Stomach (tissue), 9 donors: ENCODE results near the gene HIGD1B. TPM values are rescaled to one million over a fixed set of nuclear protein-coding genes. Genes with fewer than 3 reads are reported as not detected.
A peak's percentile ranks its signal among the peaks of the same experiment; 100 is the strongest.

Experiments
- DNase-seq, 2 donors: peaks; one replicate each; pipeline versions ENCODE4 v3.0.0 to v3.0.0-alpha.2; 2013 to 2019
- H3K27ac ChIP-seq, 5 donors: fragments of 200-600 bp in 4 of 5; sonication (generic) in 4 of 5; one replicate each; pipeline ENCODE4 v1.5.1; 2013 to 2019; ENCODE audit warnings: mild to moderate bottlenecking in 1 of 5, moderate library complexity in 1 of 5
- H3K27me3 ChIP-seq, 3 donors: fragments of 200-600 bp; sonication (generic); one replicate each; pipeline ENCODE4 v1.5.1; 2017 to 2019; ENCODE audit warnings: mixed run types in 1 of 3
- H3K36me3 ChIP-seq, 4 donors: fragments of 200-600 bp; sonication (generic); 1 replicate in 3 of 4; 2 replicates in 1 of 4; pipeline ENCODE4 v1.5.1; 2016 to 2019
- H3K4me1 ChIP-seq, 4 donors: fragments of 200-600 bp; sonication (generic); one replicate each; pipeline ENCODE4 v1.5.1; 2016 to 2019
- H3K4me3 ChIP-seq, 4 donors: fragments of 200-600 bp; sonication (generic) in 3 of 4; one replicate each; pipeline ENCODE4 v1.5.1; 2016 to 2019; ENCODE audit warnings: mild to moderate bottlenecking in 1 of 4
- H3K9me3 ChIP-seq, 4 donors: fragments of 200-600 bp; sonication (generic); one replicate each; pipeline ENCODE4 v1.5.1; 2016 to 2019
- EP300 ChIP-seq: sonication (generic); formaldehyde crosslinking; IDR thresholded peaks from one replicate; pipeline ENCODE4 v1.6.1; 2017; ENCODE audit warnings: antibody characterized with exemption
- POLR2A ChIP-seq, 4 donors: fragments of 450-650 bp; IDR thresholded peaks; one replicate each; pipeline ENCODE4 v1.6.1; 2016; ENCODE audit warnings: antibody characterized with exemption in 4 of 4, control low read depth in 2 of 4, mild to moderate bottlenecking in 1 of 4, moderate library complexity in 1 of 4
- POLR2AphosphoS5 ChIP-seq, 3 donors: sonication (generic); formaldehyde crosslinking; IDR thresholded peaks; one replicate each; pipeline ENCODE4 v1.6.1; 2016; ENCODE audit warnings: antibody characterized with exemption in 3 of 3
- WGBS, 5 donors: extraction: QIAGEN DNeasy Blood & Tissue Kit in 3 of 5; methylation state at CpG; one replicate each; pipeline versions ENCODE4 v1.1.5 to v1.1.7; 2013 to 2018; 5-methylcytosine and 5-hydroxymethylcytosine counted together
- intact Hi-C: fragments of 100-400 bp; cut with DNase I; formaldehyde crosslinking; loops from one replicate; pipeline ENCODE4 v1.15.1; 2023; ENCODE audit warnings: low total_unique reads
- polyA plus RNA-seq, 3 donors: library from polyadenylated mRNA; stranded (reverse); fragments of 200-250 nt; gene quantifications; one replicate each; pipeline ENCODE4 v1.2.3, GENCODE V29; 2013
- total RNA-seq, 5 donors: library from RNA; depleted of rRNA; stranded (reverse); fragments of >200 nt; gene quantifications; one replicate each; pipeline versions ENCODE4 v1.1.0 to v1.2.3, GENCODE V29; 2014 to 2016
- TF ChIP-seq, protein P1 (sequence below), 7 experiments: fragments of 450-650 bp in 4 of 7; fragments of 200-600 bp in 3 of 7; sonication (generic) in 3 of 7; IDR thresholded peaks; one replicate each; pipeline ENCODE4 v1.5.1; 2016 to 2019; ENCODE audit warnings: antibody characterized with exemption in 7 of 7, control low read depth in 2 of 7, mild to moderate bottlenecking in 1 of 7
- donor health status: healthy with polysubstance abuse.
- donor health status: Bipolar disorder and iron deficiency.
- donor health status: healthy.

HIGD1B gene
- total and polyA plus RNA-seq, 8 donors = 0.92 to 5.4 (median 2.3) TPM; not detected in 4

DNA sequence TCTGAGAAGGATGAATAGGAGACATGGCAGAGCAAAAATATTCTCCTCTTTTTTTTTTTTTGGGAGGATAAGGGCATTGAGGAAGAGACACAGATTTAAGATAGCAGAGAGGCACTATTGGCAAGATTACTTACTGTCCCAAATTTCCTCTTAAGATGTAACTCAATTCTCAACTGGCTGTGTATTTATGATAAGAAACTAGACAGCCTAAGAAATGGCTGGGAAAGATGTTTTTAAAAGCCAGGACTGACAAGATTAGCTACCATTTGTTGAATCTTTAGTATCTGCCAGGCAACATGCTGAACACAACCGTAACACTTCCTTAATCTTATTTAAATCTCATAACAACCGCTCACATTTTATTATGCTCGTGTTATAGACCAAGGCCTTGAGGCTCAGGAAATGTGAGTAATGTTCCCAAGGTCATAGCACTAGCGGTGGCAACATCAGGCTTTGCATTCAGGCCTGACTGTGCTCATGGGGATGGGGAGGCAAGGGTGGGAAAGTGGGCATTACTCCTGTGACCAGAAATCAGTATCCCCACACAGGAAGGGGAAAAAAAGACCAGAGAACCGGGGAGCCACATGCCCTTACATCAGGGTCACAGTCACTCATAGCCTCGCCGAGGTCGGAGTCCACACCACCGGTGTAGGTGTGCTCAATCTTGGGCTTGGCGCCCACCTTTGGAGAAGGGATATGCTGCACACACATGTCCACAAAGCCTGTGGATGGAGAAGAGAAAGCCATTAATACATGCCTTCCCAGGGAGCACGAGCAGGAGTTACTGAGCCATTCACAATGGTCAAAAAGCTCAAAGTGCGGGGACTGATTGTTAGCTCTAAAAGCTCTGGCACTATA lies 15.6 kb downstream of the HIGD1B start:
- DNase-seq = no peak
- Histone ChIP-seq H3K4me1 (peaks cover 0 to 5% (median 0%) of the 10 kb centered on the region in 4 donors), H3K4me3 (no peak overlapping the region), H3K27me3 (no peaks in the 10 kb centered on the region), H3K9me3 (no peaks in the 10 kb centered on the region), H3K27ac (no peak overlapping the region), H3K36me3 (peaks cover 69 to 97% (median 95%) of the 10 kb centered on the region in 4 donors)
- 87 to 91% (median 89%) methylated on average over 12 of the region's 12 CpGs for WGBS, 5 donors
- intact Hi-C loops = loop anchor here (5.0 kb wide), 1 partner anchor 86 kb away; no protein-coding TSS in a partner anchor
- TF ChIP-seq POLR2AphosphoS5 (IDR thresholded peaks at IDR 0.05) (no peak), POLR2A (IDR thresholded peaks at IDR 0.05) (no peak), EP300 (no peak)
- TF ChIP-seq, protein P1, sequence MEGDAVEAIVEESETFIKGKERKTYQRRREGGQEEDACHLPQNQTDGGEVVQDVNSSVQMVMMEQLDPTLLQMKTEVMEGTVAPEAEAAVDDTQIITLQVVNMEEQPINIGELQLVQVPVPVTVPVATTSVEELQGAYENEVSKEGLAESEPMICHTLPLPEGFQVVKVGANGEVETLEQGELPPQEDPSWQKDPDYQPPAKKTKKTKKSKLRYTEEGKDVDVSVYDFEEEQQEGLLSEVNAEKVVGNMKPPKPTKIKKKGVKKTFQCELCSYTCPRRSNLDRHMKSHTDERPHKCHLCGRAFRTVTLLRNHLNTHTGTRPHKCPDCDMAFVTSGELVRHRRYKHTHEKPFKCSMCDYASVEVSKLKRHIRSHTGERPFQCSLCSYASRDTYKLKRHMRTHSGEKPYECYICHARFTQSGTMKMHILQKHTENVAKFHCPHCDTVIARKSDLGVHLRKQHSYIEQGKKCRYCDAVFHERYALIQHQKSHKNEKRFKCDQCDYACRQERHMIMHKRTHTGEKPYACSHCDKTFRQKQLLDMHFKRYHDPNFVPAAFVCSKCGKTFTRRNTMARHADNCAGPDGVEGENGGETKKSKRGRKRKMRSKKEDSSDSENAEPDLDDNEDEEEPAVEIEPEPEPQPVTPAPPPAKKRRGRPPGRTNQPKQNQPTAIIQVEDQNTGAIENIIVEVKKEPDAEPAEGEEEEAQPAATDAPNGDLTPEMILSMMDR (IDR thresholded peaks at IDR 0.05) = no peak

DNA sequence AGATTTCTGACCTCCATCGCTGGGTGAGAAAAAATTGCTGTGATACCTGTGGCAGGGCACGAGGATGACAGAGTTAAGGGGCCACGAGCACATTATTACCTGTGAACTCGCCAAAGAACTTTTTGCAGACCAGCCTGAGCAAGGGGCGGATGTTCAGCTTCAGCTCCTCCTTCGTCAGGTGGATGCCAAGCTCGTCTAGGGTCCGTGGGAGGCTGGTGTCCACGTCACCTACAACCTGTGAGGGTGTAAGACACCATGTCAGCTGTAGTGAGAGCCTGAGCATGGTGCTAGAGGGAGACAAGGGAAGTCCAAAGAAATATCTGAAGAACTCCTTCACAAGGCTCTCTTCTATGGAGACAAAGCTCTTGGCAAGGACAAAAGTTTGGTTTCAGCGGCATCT lies 17.1 kb downstream of the HIGD1B start:
- 69 to 75% (median 71%) methylated on average over 10 of the region's 10 CpGs for WGBS, 5 donors
- intact Hi-C loops = loop anchor here (5.0 kb wide), 1 partner anchor 88 kb away; no protein-coding TSS in a partner anchor
- peaks cover 0 to 5% (median 0%) of the 10 kb centered on the region in 4 donors for H3K4me1 ChIP-seq

DNA sequence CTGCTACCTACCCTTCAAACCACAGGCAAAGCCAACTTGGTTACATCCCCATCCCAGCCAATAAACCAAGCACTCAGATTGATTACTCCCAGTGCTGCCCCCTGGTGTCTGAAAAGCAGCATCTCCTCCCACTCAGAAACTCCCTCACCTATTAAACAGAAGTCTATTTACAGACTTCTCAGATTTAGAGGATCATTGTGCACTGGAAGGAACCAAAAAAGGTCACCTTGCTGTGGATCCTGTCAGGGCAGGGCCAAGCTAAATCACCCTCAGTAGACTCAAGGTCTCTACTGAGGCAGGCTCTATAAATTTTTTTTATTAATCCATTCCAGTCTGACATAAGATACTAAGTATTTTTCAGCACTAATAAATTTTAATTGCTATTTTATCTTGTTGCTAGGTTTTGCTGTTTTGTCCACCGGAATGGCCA lies 17.6 kb downstream of the HIGD1B start:
- H3K4me1 ChIP-seq = peaks cover 0 to 5% (median 0%) of the 10 kb centered on the region in 4 donors
- peak; percentile 66 to 91 for DNase-seq
- WGBS, 5 donors = 50 to 68% (median 60%) methylated on average over 1 of the region's 1 CpG
- H3K27ac ChIP-seq = peak overlapping the region in 1 of 5 donors; percentile 4
- H3K36me3 ChIP-seq = peaks cover 51 to 97% (median 95%) of the 10 kb centered on the region in 4 donors
- intact Hi-C loops = no loop called here
- no peak overlapping the region for H3K4me3 ChIP-seq
- H3K27me3 ChIP-seq = no peaks in the 10 kb centered on the region
- H3K9me3 ChIP-seq = no peaks in the 10 kb centered on the region
- TF ChIP-seq, protein P1 (IDR thresholded peaks at IDR 0.05) = peak in 5 of 7 experiments; percentile 67 to 87 (median 85)
- peak in 1 of 3 donors; percentile 33 for TF ChIP-seq POLR2AphosphoS5 (IDR thresholded peaks at IDR 0.05)
- TF ChIP-seq EP300 = no peak

More for the DNA sequence above, 17.1 kb downstream of the HIGD1B start:
- H3K27ac ChIP-seq = no peak overlapping the region
- H3K9me3 ChIP-seq = no peaks in the 10 kb centered on the region
- TF ChIP-seq EP300 = no peak
- no peaks in the 10 kb centered on the region for H3K27me3 ChIP-seq
- H3K36me3 ChIP-seq = peaks cover 55 to 97% (median 95%) of the 10 kb centered on the region in 4 donors
- H3K4me3 ChIP-seq = no peak overlapping the region
- no peak for DNase-seq

DNA sequence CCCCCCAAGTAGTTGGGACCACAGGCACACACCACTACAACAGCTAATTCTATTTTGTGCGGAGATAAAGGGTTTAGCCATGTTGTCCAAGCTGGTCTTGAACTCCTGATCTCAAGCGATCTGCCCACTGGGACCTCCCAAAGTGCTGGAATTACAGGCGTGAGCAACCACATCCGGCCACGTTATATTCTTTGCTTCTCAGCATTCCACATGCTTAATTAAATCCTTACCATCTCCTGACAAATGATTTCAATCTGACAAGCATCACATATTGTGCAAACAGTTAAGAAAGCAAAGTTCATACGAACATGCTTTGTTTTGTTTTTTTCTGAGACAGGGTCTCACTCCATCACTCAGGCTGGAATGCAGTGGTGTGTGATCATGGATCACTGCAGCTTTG lies 18.2 kb downstream of the HIGD1B start:
- Histone ChIP-seq H3K36me3 (peaks cover 44 to 97% (median 95%) of the 10 kb centered on the region in 4 donors), H3K27ac (peak overlapping the region in 1 of 5 donors; percentile 4), H3K4me3 (no peak overlapping the region), H3K27me3 (no peaks in the 10 kb centered on the region), H3K4me1 (peaks cover 0 to 5% (median 0%) of the 10 kb centered on the region in 4 donors), H3K9me3 (no peaks in the 10 kb centered on the region)
- 84 to 89% (median 87%) methylated on average over 6 of the region's 6 CpGs for WGBS, 5 donors
- intact Hi-C loops = no loop called here
- DNase-seq = no peak
- no peak for TF ChIP-seq POLR2A (IDR thresholded peaks at IDR 0.05)

DNA sequence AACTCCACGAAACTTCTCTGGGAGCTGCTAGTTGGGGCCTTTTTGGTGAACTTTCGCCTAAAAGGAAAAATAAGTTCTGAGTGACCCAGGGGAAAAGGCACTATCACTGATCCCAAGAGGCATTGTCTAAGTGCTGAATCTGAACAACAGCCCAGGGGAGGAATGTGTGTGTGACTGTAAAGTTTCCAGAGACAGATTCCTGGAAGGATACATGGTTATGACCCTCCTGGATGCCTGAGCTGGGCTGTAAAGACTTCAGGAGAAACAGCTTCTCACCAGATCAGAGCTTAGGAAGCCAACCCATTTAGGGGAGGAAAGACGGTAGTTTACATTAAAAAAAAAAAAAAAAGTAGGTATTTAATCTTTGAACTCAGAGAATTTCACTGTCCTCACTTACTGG lies 20.2 kb downstream of the HIGD1B start:
- Histone ChIP-seq H3K4me1 (peaks cover 0 to 22% (median 0%) of the 10 kb centered on the region in 4 donors), H3K4me3 (no peak overlapping the region), H3K27ac (peak overlapping the region in 1 of 5 donors; percentile 57), H3K27me3 (no peaks in the 10 kb centered on the region), H3K9me3 (no peaks in the 10 kb centered on the region), H3K36me3 (peaks cover 47 to 97% (median 95%) of the 10 kb centered on the region in 4 donors)
- WGBS, 5 donors = 85 to 94% (median 93%) methylated on average over 3 of the region's 3 CpGs
- TF ChIP-seq POLR2A (IDR thresholded peaks at IDR 0.05) = no peak
- intact Hi-C loops = no loop called here
- DNase-seq = no peak
